HG02588 (cell line): ENCODE data around the gene HOXD12.

Experiments used
- ATAC-seq: cut with Tn5 transposase; IDR thresholded peaks from one replicate; pipeline ENCODE4 v1.9.1; 2021; ENCODE audit warnings: mild to moderate bottlenecking, moderate library complexity; ENCODE audit not compliant: unreplicated experiment

HOXD12 gene

GRCh38 chr2:176130957-176131847 is 31.6 kb downstream of the HOXD12 start:
- ATAC-seq, result no peak

- no peak for ATAC-seq
These were observed 32.2 kb downstream of the HOXD12 start for GRCh38 chr2:176131848-176132158.

- no peak for ATAC-seq
These were observed 32.9 kb downstream of the HOXD12 start for GRCh38 chr2:176132205-176133171.

GRCh38 chr2:176133389-176133788 is 33.8 kb downstream of the HOXD12 start:
- no peak for ATAC-seq

- ATAC-seq, result no peak
These were observed 34.4 kb downstream of the HOXD12 start for GRCh38 chr2:176134035-176134434.

GRCh38 chr2:176135035-176135440 is 35.4 kb downstream of the HOXD12 start:
- ATAC-seq, result no peak

GRCh38 chr2:176136374-176137251 is 37.0 kb downstream of the HOXD12 start:
- no peak for ATAC-seq

GRCh38 chr2:176137252-176137580 is 37.6 kb downstream of the HOXD12 start:
- ATAC-seq, result no peak

- no peak for ATAC-seq
These were observed 38.3 kb downstream of the HOXD12 start for GRCh38 chr2:176137906-176138305.

GRCh38 chr2:176138526-176138922 is 38.9 kb downstream of the HOXD12 start:
- no peak for ATAC-seq

- no peak for ATAC-seq
These were observed 39.5 kb downstream of the HOXD12 start for GRCh38 chr2:176138923-176139660.

- ATAC-seq, result no peak
These were observed 40.3 kb downstream of the HOXD12 start for GRCh38 chr2:176139661-176140512.

GRCh38 chr2:176140513-176141317 is 41.1 kb downstream of the HOXD12 start:
- peak; percentile 96 for ATAC-seq

- no peak for ATAC-seq
These were observed 42.7 kb downstream of the HOXD12 start for GRCh38 chr2:176142281-176142680.

GRCh38 chr2:176145085-176145969 is 45.7 kb downstream of the HOXD12 start:
- ATAC-seq, result no peak

- no peak for ATAC-seq
These were observed 46.5 kb downstream of the HOXD12 start for GRCh38 chr2:176146101-176146500.

GRCh38 chr2:176146645-176147044 is 47.0 kb downstream of the HOXD12 start:
- no peak for ATAC-seq
